Measurements from ENCODE around the gene TMEM139.
A peak's percentile ranks its signal among the peaks of the same experiment; 100 is the strongest.

The TMEM139 gene

GRCh38 chr7:143239813-143240212 is 44.9 kb upstream of the TMEM139 start:
- no peak for DNase-seq
- no peak for TF ChIP-seq CTCF (IDR thresholded peaks at IDR 0.05; ENCODE audit: low read depth, low read length)
- Histone ChIP-seq H3K4me3 (ENCODE audit: low read depth, low read length) (no peak overlapping the region), H3K36me3 (no peaks in the 10 kb centered on the region), H3K27me3 (ENCODE audit: insufficient read depth, low read depth, severe bottlenecking) (no peaks in the 10 kb centered on the region), H3K27ac (no peak overlapping the region), H3K9me3 (ENCODE audit: severe bottlenecking) (peaks cover 15% of the 10 kb centered on the region)

GRCh38 chr7:143240291-143241168 is 44.2 kb upstream of the TMEM139 start:
- H3K36me3 ChIP-seq = no peaks in the 10 kb centered on the region
- no peaks in the 10 kb centered on the region for H3K27me3 ChIP-seq (ENCODE audit: insufficient read depth, low read depth, severe bottlenecking)
- DNase-seq = peak; percentile 55
- no peak overlapping the region; the same call in 1 of the 2 replicates for H3K4me3 ChIP-seq (ENCODE audit: low read depth, low read length)
- no peak overlapping the region for H3K27ac ChIP-seq
- H3K9me3 ChIP-seq (ENCODE audit: severe bottlenecking) = peaks cover 15% of the 10 kb centered on the region
- TF ChIP-seq CTCF (IDR thresholded peaks at IDR 0.05; ENCODE audit: low read depth, low read length) = peak; percentile 77

GRCh38 chr7:143242306-143242705 is 42.5 kb upstream of the TMEM139 start:
- TF ChIP-seq CTCF (IDR thresholded peaks at IDR 0.05; ENCODE audit: low read depth, low read length) = no peak
- no peak overlapping the region for H3K4me3 ChIP-seq (ENCODE audit: low read depth, low read length)
- no peaks in the 10 kb centered on the region for H3K36me3 ChIP-seq
- peaks cover 2% of the 10 kb centered on the region for H3K9me3 ChIP-seq (ENCODE audit: severe bottlenecking)
- H3K27ac ChIP-seq = no peak overlapping the region
- DNase-seq = no peak
- H3K27me3 ChIP-seq (ENCODE audit: insufficient read depth, low read depth, severe bottlenecking) = no peaks in the 10 kb centered on the region

- H3K36me3 ChIP-seq = no peaks in the 10 kb centered on the region
- H3K27ac ChIP-seq = no peak overlapping the region
- no peaks in the 10 kb centered on the region for H3K27me3 ChIP-seq (ENCODE audit: insufficient read depth, low read depth, severe bottlenecking)
- no peak for DNase-seq
- H3K9me3 ChIP-seq (ENCODE audit: severe bottlenecking) = no peaks in the 10 kb centered on the region
- TF ChIP-seq CTCF (IDR thresholded peaks at IDR 0.05; ENCODE audit: low read depth, low read length) = no peak
- no peak overlapping the region for H3K4me3 ChIP-seq (ENCODE audit: low read depth, low read length)
These were observed 41.6 kb upstream of the TMEM139 start for GRCh38 chr7:143243111-143243510.

- no peak overlapping the region for H3K4me3 ChIP-seq (ENCODE audit: low read depth, low read length)
- no peaks in the 10 kb centered on the region for H3K36me3 ChIP-seq
These were observed 41.1 kb upstream of the TMEM139 start for GRCh38 chr7:143243614-143244013.

More at GRCh38 chr7:143243614-143244013, 41.1 kb upstream of the TMEM139 start:
- H3K27ac ChIP-seq = no peak overlapping the region
- no peaks in the 10 kb centered on the region for H3K27me3 ChIP-seq (ENCODE audit: insufficient read depth, low read depth, severe bottlenecking)
- DNase-seq = no peak
- no peaks in the 10 kb centered on the region for H3K9me3 ChIP-seq (ENCODE audit: severe bottlenecking)
- no peak for TF ChIP-seq CTCF (IDR thresholded peaks at IDR 0.05; ENCODE audit: low read depth, low read length)

All from WERI-Rb-1 (cell line).